Osteocyte (in vitro differentiated cells): ENCODE data around the gene VPS37C. TPM values are rescaled to one million over a fixed set of nuclear protein-coding genes. Genes with fewer than 3 reads are reported as not detected.

Source experiments
- DNase-seq: peaks from one replicate; pipeline ENCODE4 v3.0.0; 2021; ENCODE audit warnings: mixed read lengths; ENCODE audit not compliant: unreplicated experiment; ENCODE audit errors: extremely low spot score
- H3K27ac Mint-ChIP-seq: one replicate; pipeline ENCODE4 v1.8.0; 2021; ENCODE audit warnings: mild to moderate bottlenecking, mixed read lengths; ENCODE audit not compliant: unreplicated experiment
- H3K27me3 Mint-ChIP-seq: one replicate; pipeline ENCODE4 v1.8.0; 2021; ENCODE audit warnings: mixed read lengths; ENCODE audit not compliant: unreplicated experiment
- H3K36me3 Mint-ChIP-seq: one replicate; pipeline ENCODE4 v1.8.0; 2021; ENCODE audit warnings: mixed read lengths; ENCODE audit not compliant: unreplicated experiment
- H3K4me1 Mint-ChIP-seq: one replicate; pipeline ENCODE4 v1.8.0; 2021; ENCODE audit warnings: mixed read lengths; ENCODE audit not compliant: unreplicated experiment
- H3K4me3 Mint-ChIP-seq: one replicate; pipeline ENCODE4 v1.8.0; 2021; ENCODE audit warnings: mild to moderate bottlenecking, moderate library complexity, mixed read lengths; ENCODE audit not compliant: unreplicated experiment
- H3K9me3 Mint-ChIP-seq: one replicate; pipeline ENCODE4 v1.8.0; 2021; ENCODE audit warnings: mixed read lengths; ENCODE audit not compliant: unreplicated experiment
- CTCF ChIP-seq: fragments of 200-600 bp; sonication (generic); IDR thresholded peaks from 2 replicates; pipeline ENCODE4 v1.5.0; 2021; ENCODE audit warnings: antibody characterized with exemption, mild to moderate bottlenecking, moderate library complexity
- total RNA-seq: library from RNA; stranded (reverse); gene quantifications from 2 replicates; pipeline ENCODE4 v1.2.1, GENCODE V29; 2021

Gene VPS37C
- total RNA-seq, 1 donor from 2014 or later: 21.2 TPM

GRCh38 chr11:61152816-61153592 is 8.2 kb downstream of the VPS37C start:
- Mint-ChIP-seq H3K4me1 (peaks cover 45% of the 10 kb centered on the region), H3K27me3 (no peaks in the 10 kb centered on the region), H3K36me3 (peaks cover 29% of the 10 kb centered on the region), H3K4me3 (no peak overlapping the region), H3K9me3 (peaks cover 17% of the 10 kb centered on the region), H3K27ac (peak overlapping the region; percentile 95)
- no peak for TF ChIP-seq CTCF
- DNase-seq: no peak

- H3K4me1 Mint-ChIP-seq: peaks cover 45% of the 10 kb centered on the region
- TF ChIP-seq CTCF: no peak
- H3K27ac Mint-ChIP-seq: no peak overlapping the region
- peaks cover 15% of the 10 kb centered on the region for H3K9me3 Mint-ChIP-seq
- H3K4me3 Mint-ChIP-seq: no peak overlapping the region
- H3K27me3 Mint-ChIP-seq: no peaks in the 10 kb centered on the region
- peaks cover 24% of the 10 kb centered on the region for H3K36me3 Mint-ChIP-seq
- DNase-seq: no peak
Measured at GRCh38 chr11:61151545-61152252, 9.5 kb downstream of the VPS37C start.

- Mint-ChIP-seq H3K27me3 (no peaks in the 10 kb centered on the region), H3K36me3 (peaks cover 20% of the 10 kb centered on the region), H3K9me3 (peaks cover 12% of the 10 kb centered on the region), H3K27ac (no peak overlapping the region), H3K4me3 (no peak overlapping the region), H3K4me1 (peaks cover 45% of the 10 kb centered on the region)
- no peak for DNase-seq
- TF ChIP-seq CTCF: no peak
Measured at GRCh38 chr11:61150706-61151544, 10.3 kb downstream of the VPS37C start.

- H3K4me1 Mint-ChIP-seq: peaks cover 45% of the 10 kb centered on the region
- peak overlapping the region; percentile 38 for H3K27ac Mint-ChIP-seq
- H3K9me3 Mint-ChIP-seq: peaks cover 5% of the 10 kb centered on the region
- TF ChIP-seq CTCF: no peak
- H3K27me3 Mint-ChIP-seq: no peaks in the 10 kb centered on the region
- H3K4me3 Mint-ChIP-seq: no peak overlapping the region
- DNase-seq: no peak
- peaks cover 10% of the 10 kb centered on the region for H3K36me3 Mint-ChIP-seq
Measured at GRCh38 chr11:61149624-61150615, 11.3 kb downstream of the VPS37C start.
